Spleen (tissue), 11 donors: Measurements from ENCODE around the gene NOS1AP. TPM values are rescaled to one million over a fixed set of nuclear protein-coding genes. Genes with fewer than 3 reads are reported as not detected.

Source experiments
- DNase-seq: peaks from one replicate; pipeline ENCODE4 v3.0.0-alpha.2; 2020
- H3K27ac ChIP-seq, 8 donors: fragments of 200-600 bp; sonication (generic) in 7 of 8; 1 replicate in 4 of 8; 2 replicates in 4 of 8; pipeline versions ENCODE4 v1.5.0 to v1.8.0; 2016 to 2021; ENCODE audit warnings: inconsistent platforms in 4 of 8, mild to moderate bottlenecking in 4 of 8, moderate library complexity in 1 of 8
- H3K27me3 ChIP-seq, 7 donors: fragments of 200-600 bp; sonication (generic) in 6 of 7; replicated peaks in 1 of 7; 1 replicate in 4 of 7; 2 replicates in 3 of 7; pipeline versions ENCODE4 v1.5.0 to v1.8.0; 2016 to 2021; ENCODE audit warnings: inconsistent platforms in 3 of 7, mild to moderate bottlenecking in 1 of 7
- H3K36me3 ChIP-seq, 6 donors: fragments of 200-600 bp; sonication (generic) in 5 of 6; 1 replicate in 4 of 6; 2 replicates in 2 of 6; pipeline versions ENCODE4 v1.5.0 to v1.8.0; 2016 to 2021; ENCODE audit warnings: inconsistent platforms in 2 of 6
- H3K4me1 ChIP-seq, 6 donors: fragments of 200-600 bp; sonication (generic) in 5 of 6; 1 replicate in 3 of 6; 2 replicates in 3 of 6; pipeline versions ENCODE4 v1.5.0 to v1.8.0; 2016 to 2021; ENCODE audit warnings: inconsistent platforms in 3 of 6
- H3K4me3 ChIP-seq, 8 donors: fragments of 200-600 bp; sonication (generic) in 7 of 8; 1 replicate in 4 of 8; 2 replicates in 4 of 8; pipeline versions ENCODE4 v1.5.0 to v1.8.0; 2016 to 2021; ENCODE audit warnings: inconsistent platforms in 4 of 8, mild to moderate bottlenecking in 4 of 8, moderate library complexity in 2 of 8
- H3K9me3 ChIP-seq, 8 donors: fragments of 200-600 bp; sonication (generic) in 7 of 8; 1 replicate in 4 of 8; 2 replicates in 4 of 8; pipeline versions ENCODE4 v1.5.0 to v1.8.0; 2016 to 2021; ENCODE audit warnings: inconsistent platforms in 4 of 8
- CTCF ChIP-seq, 11 experiments: fragments of 200-600 bp in 7 of 11; fragments of 450-650 bp in 4 of 11; sonication (generic) in 4 of 11; IDR thresholded peaks in 8 of 11; conservative IDR thresholded peaks in 3 of 11; 1 replicate in 7 of 11; 2 replicates in 4 of 11; pipeline versions ENCODE4 v1.4.0 to v1.8.0; 2016 to 2021; ENCODE audit warnings: antibody characterized with exemption in 11 of 11, inconsistent platforms in 4 of 11, mild to moderate bottlenecking in 1 of 11
- POLR2A ChIP-seq, 3 donors: fragments of 450-650 bp; IDR thresholded peaks; one replicate each; pipeline ENCODE4 v1.5.1; 2017; ENCODE audit warnings: antibody characterized with exemption in 3 of 3, mild to moderate bottlenecking in 1 of 3
- POLR2AphosphoS5 ChIP-seq, 3 donors: sonication (generic); formaldehyde crosslinking; IDR thresholded peaks; one replicate each; pipeline ENCODE4 v1.5.1; 2017; ENCODE audit warnings: antibody characterized with exemption in 3 of 3
- WGBS, 5 donors: extraction: QIAGEN DNeasy Blood & Tissue Kit in 3 of 5; methylation state at CpG; one replicate each; pipeline versions ENCODE4 v1.1.5 to v1.1.7; 2013 to 2018; 5-methylcytosine and 5-hydroxymethylcytosine counted together
- intact Hi-C: fragments of 100-400 bp; cut with DNase I; formaldehyde crosslinking; loops from one replicate; pipeline ENCODE4 v1.15.0; 2023; ENCODE audit warnings: low total_unique reads
- polyA plus RNA-seq, 3 donors: library from polyadenylated mRNA; stranded (reverse); fragments of 200-250 nt; gene quantifications; one replicate each; pipeline ENCODE4 v1.2.1, GENCODE V29; 2013
- total RNA-seq, 7 donors: library from RNA; depleted of rRNA in 3 of 7; stranded (reverse); fragments of >200 nt in 3 of 7; fragmentation: NEBNext Ultra II Directional in 4 of 7; extraction: Animal tissue kit (Norgen Biotek cat#: 25700) in 4 of 7; gene quantifications; one replicate each; pipeline versions ENCODE4 v1.1.0 to v1.2.1, GENCODE V29; 2016 to 2021
- donor health status: healthy with polysubstance abuse.
- donor health status: DM: no; HTN: no; CAD: no; lungs with moderate emphysema.
- donor health status: DM: no; HTN: no; CAD: no.
- donor health status: Bipolar disorder and iron deficiency.
- donor health status: healthy.
- donor health status: DM: no; HTN: no; CAD: no.
- donor health status: DM: yes; HTN: yes; CAD: no.

The NOS1AP gene
- total and polyA plus RNA-seq, 10 donors = 0.16 to 1.7 (median 0.60) TPM; not detected in 2

- H3K4me1 ChIP-seq = no peaks in the 10 kb centered on the region
- TF ChIP-seq CTCF (IDR thresholded peaks at IDR 0.05 in 8 of 11, conservative IDR thresholded peaks at IDR 0.05 in 3 of 11) (no peak), POLR2A (IDR thresholded peaks at IDR 0.05) (no peak), POLR2AphosphoS5 (IDR thresholded peaks at IDR 0.05) (no peak)
- 88 to 99% (median 91%) methylated on average over 3 of the region's 3 CpGs for WGBS, 5 donors
- no peak for DNase-seq
- intact Hi-C loops = no loop called here
- no peak overlapping the region for H3K4me3 ChIP-seq
- no peak overlapping the region for H3K27ac ChIP-seq
- H3K27me3 ChIP-seq = peaks cover 0 to 8% (median 0%) of the 10 kb centered on the region in 7 donors
- no peaks in the 10 kb centered on the region for H3K9me3 ChIP-seq
- H3K36me3 ChIP-seq = peaks cover 0 to 32% (median 0%) of the 10 kb centered on the region in 6 donors
Observed at GRCh38 chr1:162370721-162371120, 301.2 kb downstream of the NOS1AP start.

GRCh38 chr1:162371611-162372010 is 302.1 kb downstream of the NOS1AP start:
- WGBS, 5 donors = 87 to 96% (median 88%) methylated on average over 6 of the region's 6 CpGs
- H3K27me3 ChIP-seq = peaks cover 0 to 8% (median 0%) of the 10 kb centered on the region in 7 donors
- H3K4me1 ChIP-seq = no peaks in the 10 kb centered on the region
- intact Hi-C loops = no loop called here
- H3K4me3 ChIP-seq = no peak overlapping the region
- H3K36me3 ChIP-seq = peaks cover 0 to 27% (median 0%) of the 10 kb centered on the region in 6 donors
- no peak for DNase-seq
- TF ChIP-seq CTCF (IDR thresholded peaks at IDR 0.05 in 8 of 11, conservative IDR thresholded peaks at IDR 0.05 in 3 of 11) = no peak
- TF ChIP-seq POLR2AphosphoS5 (IDR thresholded peaks at IDR 0.05) = no peak
- no peak for TF ChIP-seq POLR2A (IDR thresholded peaks at IDR 0.05)
- no peak overlapping the region for H3K27ac ChIP-seq
- H3K9me3 ChIP-seq = no peaks in the 10 kb centered on the region

GRCh38 chr1:162372159-162373071 is 302.9 kb downstream of the NOS1AP start:
- peaks cover 0 to 19% (median 0%) of the 10 kb centered on the region in 6 donors for H3K36me3 ChIP-seq
- H3K9me3 ChIP-seq = no peaks in the 10 kb centered on the region
- no peak for DNase-seq
- peaks cover 0 to under 1% (median 0%) of the 10 kb centered on the region in 7 donors for H3K27me3 ChIP-seq
- H3K27ac ChIP-seq = no peak overlapping the region
- H3K4me1 ChIP-seq = no peaks in the 10 kb centered on the region
- TF ChIP-seq CTCF (IDR thresholded peaks at IDR 0.05 in 8 of 11, conservative IDR thresholded peaks at IDR 0.05 in 3 of 11) (no peak), POLR2A (IDR thresholded peaks at IDR 0.05) (no peak), POLR2AphosphoS5 (IDR thresholded peaks at IDR 0.05) (no peak)
- WGBS, 5 donors = 39 to 55% (median 41%) methylated on average over 13 of the region's 13 CpGs
- intact Hi-C loops = no loop called here
- H3K4me3 ChIP-seq = no peak overlapping the region

- Histone ChIP-seq H3K27ac (no peak overlapping the region), H3K4me3 (no peak overlapping the region), H3K27me3 (no peaks in the 10 kb centered on the region), H3K36me3 (peaks cover 0 to 13% (median 0%) of the 10 kb centered on the region in 6 donors), H3K4me1 (no peaks in the 10 kb centered on the region), H3K9me3 (no peaks in the 10 kb centered on the region)
- no peak for DNase-seq
- intact Hi-C loops = no loop called here
- 72 to 88% (median 79%) methylated on average over 1 of the region's 1 CpG for WGBS, 5 donors
- TF ChIP-seq POLR2AphosphoS5 (IDR thresholded peaks at IDR 0.05) (no peak), POLR2A (IDR thresholded peaks at IDR 0.05) (no peak), CTCF (IDR thresholded peaks at IDR 0.05 in 8 of 11, conservative IDR thresholded peaks at IDR 0.05 in 3 of 11) (no peak)
Observed at GRCh38 chr1:162373072-162373427, 303.6 kb downstream of the NOS1AP start.
